ENCODE results near the gene ARHGAP44.

GRCh38 chr17:12966413-12966812, 177.1 kb downstream of the ARHGAP44 start:
- no peak for TF ChIP-seq CTCF (IDR thresholded peaks at IDR 0.05 in 8 of 11, conservative IDR thresholded peaks at IDR 0.05 in 3 of 11)
- no peak for TF ChIP-seq POLR2AphosphoS5 (IDR thresholded peaks at IDR 0.05)

Data from spleen (tissue), 7 donors.